ENCODE measurements around the gene ATRNL1. TPM values are rescaled to one million over a fixed set of nuclear protein-coding genes. Genes with fewer than 3 reads are reported as not detected.
"Not testable (repeated sequence)": the region's sequence is repeated elsewhere in the genome, so short reads cannot be mapped to it uniquely, and the experiment has no call there.

The ATRNL1 gene
- total RNA-seq, 1 donor from 2014 or later: 1.6 TPM

DNA sequence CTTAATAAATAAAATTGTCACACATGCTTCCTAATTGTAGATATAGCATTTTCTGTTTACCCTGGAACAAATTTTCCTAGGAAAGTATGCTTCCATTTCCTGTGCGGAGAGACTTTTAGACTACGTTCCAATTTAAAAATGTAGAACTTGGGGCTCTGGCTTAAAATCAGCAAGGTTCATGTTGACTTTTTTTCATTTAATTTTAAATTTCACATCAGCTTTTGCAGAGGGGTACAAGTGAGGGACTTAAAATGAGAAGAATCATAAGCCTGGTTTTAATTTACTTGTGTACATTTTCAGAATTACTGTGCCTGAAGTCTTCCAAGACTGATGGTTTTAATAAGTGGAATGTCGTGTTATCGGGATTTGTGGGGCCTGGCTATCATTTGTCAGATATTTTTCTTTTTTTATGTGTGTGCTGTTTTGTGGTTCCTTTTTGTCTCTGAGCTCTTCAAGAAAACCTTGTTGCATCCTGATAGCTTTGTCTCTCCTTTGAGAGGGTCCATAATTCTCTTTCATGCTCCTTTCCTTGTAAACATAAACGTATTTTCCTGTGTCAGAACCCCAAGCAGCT, 8.8 kb upstream of the ATRNL1 start:
- ATAC-seq: no peak
- intact Hi-C loops (cut with micrococcal nuclease): no loop called here
- DNase-seq: no peak

DNA sequence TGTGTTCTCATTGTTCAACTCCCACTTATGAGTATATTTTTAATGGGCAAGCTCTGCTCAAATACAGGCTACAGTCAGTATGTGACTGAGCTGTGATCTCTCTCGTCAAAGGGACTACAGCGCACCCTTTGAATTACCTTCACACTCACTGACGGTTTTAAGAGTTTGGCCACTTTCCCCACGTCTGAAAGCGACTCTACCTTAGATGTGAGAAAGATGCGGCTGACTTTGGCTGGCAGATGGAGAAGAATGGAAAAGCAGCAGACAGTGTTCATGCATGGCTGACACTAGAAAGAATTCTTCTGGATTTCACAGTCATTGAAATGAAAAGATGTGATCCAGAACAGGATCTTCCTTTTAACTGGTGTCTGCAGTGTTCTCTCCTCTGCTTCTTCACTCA, 2.0 kb upstream of the ATRNL1 start:
- DNase-seq: no peak
- ATAC-seq: no peak
- intact Hi-C loops (cut with micrococcal nuclease): no loop called here

DNA sequence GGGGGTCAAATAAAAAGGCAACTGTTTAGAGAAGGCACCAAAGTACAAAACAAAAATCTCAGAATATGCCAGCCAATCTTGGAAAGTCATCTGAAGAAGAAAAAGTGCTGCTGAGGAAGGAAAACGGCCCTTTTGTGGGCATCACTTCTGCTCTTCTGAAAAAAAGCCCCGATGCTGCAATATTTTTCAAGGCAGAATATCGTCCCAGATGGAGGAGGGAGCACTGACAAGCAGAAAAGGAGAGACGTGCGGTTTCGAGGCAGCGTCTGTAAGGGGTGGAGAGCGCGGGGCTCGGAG, 959 bp upstream of the ATRNL1 start:
- intact Hi-C loops (cut with micrococcal nuclease): no loop called here
- peak; percentile 17 for ATAC-seq
- DNase-seq: no peak

DNA sequence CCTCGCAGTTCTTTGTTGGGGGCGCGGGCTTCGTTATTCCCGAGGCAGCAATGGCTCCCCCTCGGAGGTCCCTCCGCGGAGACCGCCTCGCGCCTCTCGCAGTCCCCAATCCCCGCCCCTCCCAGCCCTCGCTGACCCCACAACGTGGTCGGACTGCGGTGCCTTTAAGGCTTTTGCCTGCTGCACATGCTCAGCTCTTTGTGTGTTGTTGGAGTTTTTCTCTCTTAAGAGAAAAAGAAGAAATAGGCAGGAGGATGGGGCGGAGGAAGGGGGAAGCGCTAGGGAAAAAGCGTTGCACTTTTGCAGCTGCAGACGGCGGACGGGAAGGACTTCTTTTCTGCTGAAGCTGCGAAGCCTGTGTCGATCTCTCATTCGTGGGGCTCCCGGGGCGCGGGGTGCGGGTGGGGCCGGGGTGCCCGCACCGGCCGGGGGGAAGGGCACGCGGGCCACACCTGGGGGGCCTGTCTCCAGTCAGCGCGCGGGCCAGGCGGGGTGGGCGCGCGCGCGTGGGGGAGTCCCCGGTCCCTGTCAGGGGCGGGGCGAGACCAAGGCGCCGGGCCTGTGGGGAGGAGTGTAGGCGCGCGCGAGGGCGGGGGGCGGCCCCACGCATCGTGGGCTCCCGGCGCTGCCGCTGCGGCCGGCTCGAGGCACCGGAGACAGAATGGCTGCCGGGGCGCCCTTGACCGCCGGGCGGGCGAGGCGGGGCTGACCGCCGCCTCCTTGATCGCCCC, 445 bp upstream of the ATRNL1 start:
- peak; percentile 88 for ATAC-seq
- intact Hi-C loops (cut with micrococcal nuclease): no loop called here
- peak; percentile 60 for DNase-seq

DNA sequence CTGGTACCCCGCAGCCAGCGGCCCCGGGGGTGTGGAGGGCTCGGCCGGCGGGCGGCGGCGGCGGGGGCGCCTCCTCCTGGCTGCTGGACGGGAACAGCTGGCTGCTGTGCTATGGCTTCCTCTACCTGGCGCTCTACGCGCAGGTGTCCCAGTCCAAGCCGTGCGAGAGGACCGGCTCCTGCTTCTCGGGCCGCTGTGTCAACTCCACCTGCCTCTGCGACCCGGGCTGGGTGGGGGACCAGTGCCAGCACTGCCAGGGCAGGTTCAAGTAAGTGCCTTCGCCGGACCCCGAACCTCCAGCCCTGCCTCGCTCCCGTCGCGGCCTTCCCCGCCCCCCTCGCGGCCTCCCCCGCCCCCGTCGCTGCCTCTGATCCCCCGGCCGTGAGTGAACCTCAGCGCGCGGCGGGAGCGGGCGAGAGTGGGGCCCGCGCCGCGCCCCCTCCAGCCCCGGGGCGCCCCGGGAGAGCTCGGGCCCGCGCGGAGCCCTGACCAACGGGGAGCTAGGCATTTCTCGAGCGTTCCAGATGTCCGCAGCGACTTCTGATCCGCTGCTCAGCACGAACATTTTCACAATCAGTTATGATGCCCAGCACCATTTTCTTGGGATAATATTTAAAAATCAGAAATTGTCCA, 727 bp downstream of the ATRNL1 start:
- intact Hi-C loops (cut with micrococcal nuclease): no loop called here
- DNase-seq (peak; percentile 26), ATAC-seq (peak; percentile 68)

DNA sequence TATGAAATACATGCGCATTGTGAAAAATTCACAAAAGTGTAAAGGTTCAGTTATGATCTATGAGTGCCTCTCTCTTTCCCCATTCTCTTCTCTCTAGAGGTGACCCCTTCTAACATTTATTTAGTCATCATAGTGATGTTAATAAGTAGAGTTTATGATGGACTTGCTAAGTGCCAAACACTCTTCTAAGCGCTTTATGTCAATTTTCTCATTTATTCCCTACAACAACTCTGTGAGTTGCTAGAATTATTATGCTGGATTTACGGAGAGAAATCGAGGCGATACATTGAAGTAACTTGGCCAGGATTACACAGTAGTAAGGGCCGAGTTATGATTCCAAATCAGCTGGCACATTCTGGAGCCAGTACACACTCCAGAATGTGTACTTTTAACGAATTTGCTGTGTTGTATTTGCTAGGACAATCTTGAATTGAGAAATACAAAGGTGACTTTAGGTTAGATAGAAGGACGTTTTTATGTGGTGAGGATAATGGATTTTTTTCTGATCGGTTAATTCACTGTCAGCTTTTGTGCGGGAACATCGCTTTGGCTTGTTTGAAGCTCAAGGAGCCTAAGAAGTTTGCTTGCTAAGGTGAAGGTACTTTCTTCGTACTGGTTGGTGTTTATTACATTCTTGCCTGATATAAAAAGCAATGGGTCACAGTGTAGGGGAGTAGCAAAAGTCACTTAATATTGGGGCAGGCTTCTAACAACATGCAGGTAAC, 1.4 kb downstream of the ATRNL1 start:
- ATAC-seq (no peak), DNase-seq (no peak)
- intact Hi-C loops (cut with micrococcal nuclease): no loop called here

DNA sequence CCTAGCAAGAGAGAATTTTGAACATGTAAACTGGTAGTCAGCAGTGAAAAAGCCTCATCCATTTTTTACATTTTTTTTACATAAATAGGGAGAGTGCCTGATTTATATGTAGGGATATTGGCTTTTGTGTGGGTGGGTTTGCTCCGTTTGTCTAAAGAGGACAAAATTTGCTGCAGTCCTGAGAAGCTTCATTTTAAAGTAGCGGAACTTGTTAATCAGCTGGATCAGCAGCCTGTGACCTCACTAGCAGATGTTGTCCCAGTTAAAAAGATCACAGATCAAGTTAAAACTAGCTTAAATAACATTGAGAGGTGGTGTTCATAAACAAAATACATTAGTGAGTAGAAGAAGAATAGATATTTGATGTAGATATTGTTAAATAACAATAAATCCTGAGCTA, 2.6 kb downstream of the ATRNL1 start:
- intact Hi-C loops (cut with micrococcal nuclease): no loop called here
- ATAC-seq: no peak
- no peak for DNase-seq

DNA sequence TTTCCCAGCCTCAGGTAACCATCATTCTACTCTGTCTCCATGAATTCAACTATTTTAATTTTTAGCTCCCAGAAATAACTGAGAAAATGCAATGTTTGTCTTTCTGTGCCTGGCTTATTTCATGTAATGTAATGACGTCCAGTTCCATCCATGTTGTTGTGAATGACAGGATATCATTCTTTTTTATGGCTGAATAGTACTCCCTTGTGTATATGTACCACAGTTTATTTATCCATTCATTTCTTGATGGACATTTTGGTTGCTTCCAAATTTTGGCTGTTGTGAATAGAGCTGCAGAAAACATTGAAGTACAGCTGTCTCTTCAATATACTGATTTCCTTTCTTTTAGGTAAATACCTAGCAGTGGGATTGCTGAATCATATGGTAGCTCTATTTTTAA, 10.5 kb downstream of the ATRNL1 start:
- ATAC-seq (no peak), DNase-seq (no peak)
- intact Hi-C loops (cut with micrococcal nuclease): no loop called here

DNA sequence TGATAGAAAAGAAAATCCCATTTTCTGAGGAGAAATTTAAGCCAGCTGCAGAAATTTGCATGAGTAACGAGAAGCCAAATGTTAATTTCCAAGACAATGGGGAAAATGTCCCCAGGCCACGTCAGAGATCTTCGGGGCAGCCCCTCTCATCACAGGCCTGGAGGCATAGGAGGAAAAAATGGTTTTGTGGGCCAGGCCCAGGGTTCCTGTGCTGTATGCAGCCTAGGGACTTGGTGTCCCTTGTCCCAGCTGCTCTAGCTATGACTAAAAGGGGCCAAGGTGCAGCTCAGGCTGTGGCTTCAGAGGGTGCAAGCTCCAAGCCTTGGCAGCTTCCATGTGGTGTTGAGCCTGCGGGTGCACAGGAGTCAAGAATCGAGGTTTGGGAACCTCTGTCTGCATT, 12.2 kb downstream of the ATRNL1 start:
- intact Hi-C loops (cut with micrococcal nuclease); ATAC-seq: not testable (repeated sequence)

DNA sequence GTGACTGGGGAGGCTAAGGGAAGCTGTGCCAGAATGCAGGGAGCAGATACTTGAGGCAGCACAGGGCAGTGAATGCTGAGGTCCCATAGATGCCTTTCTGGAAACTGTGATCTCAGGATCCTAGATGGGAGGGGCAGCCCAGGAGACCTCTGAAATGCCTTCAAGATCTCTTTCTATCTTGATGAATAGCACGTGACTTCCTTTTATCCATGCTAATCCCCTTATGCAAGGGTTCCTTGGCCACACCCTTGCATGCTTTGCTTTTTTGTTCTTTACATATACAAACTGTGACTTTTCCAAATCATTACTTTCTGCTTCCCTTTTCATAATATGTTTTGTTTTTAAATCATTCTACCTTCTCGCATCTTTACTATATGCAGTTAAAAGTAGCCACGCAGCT, 14.7 kb downstream of the ATRNL1 start:
- intact Hi-C loops (cut with micrococcal nuclease): no loop called here

More for the DNA sequence above, 12.2 kb downstream of the ATRNL1 start:
- DNase-seq: not testable (repeated sequence)

DNA sequence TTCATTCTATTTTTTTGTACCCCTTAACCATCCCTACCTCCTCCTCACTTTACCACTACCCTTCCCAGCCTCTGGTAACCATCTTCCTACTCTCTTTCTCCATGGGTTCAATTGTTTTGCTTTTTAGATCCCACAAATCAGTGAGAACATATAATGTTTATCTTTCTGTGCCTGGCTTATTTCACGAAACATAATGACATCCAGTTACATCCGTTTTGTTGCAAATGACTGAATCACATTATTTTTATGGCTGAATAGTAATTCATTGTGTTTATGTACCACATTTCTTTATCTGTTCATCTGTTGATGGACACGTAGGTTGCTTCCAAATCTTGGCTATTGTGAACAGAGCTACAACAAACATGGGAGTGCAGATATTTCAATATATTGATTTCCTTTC, 24.1 kb downstream of the ATRNL1 start:
- no peak for ATAC-seq
- DNase-seq: no peak
- intact Hi-C loops (cut with micrococcal nuclease): no loop called here

More for the DNA sequence above, 14.7 kb downstream of the ATRNL1 start:
- DNase-seq (no peak), ATAC-seq (no peak)

DNA sequence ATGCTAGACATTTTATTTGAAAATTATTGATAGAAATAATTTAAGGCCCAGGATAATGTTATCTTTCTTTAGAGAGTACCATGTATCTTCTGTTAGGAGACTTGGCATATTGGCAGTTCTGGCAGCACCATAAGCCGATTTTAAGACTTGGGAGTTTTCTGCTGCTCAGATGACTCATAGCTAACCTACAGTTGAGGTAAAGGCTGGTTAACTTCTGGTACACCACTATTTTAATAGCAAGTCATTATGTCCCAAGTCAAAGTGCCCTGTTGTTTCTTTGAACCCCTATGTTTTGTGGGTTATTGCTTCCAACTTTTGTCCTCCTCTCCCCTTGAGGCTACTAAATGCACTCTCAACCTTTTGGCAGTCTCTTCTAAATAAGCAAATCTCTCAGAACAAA, 25.2 kb downstream of the ATRNL1 start:
- DNase-seq: no peak
- intact Hi-C loops (cut with micrococcal nuclease): no loop called here
- ATAC-seq: no peak

DNA sequence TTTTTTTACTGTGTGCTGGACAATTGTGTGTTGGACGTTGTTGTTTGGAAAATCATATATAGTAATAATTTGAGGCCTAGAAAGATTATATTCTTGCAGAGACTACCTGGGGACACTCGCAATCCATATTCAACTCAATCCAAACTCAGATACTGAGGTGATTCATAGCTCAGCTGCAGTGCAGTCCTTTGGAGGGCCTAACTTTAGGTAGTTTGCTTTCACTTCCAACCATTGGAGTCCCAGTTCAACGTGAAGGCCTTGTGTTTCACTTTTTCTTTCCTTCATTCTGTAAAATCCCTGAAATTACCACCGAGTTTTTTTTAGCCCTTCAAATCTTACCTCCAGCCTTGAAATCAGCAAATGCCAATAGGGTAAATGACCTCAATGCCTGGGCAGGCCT, 32.3 kb downstream of the ATRNL1 start:
- DNase-seq (no peak), ATAC-seq (no peak)
- intact Hi-C loops (cut with micrococcal nuclease): no loop called here

DNA sequence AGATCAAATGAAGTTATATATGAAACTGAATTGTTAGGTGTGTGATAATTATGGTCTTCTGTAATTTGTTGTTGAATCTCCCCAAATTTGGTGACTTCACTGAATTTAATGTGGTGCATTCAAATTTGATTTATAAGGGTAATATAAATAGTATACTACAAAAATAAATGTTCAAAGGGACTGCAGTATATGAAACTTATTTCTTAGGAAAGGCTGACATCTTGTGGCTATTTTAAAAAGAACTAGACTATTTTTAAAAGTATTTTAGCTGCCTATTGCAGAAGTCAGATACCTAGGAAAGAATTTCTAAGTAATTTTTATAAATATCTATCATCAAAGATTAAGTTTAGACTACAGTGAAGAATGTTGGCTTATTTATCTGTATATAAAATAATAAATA, 36.6 kb downstream of the ATRNL1 start:
- no peak for ATAC-seq
- no peak for DNase-seq
- intact Hi-C loops (cut with micrococcal nuclease): loop anchor here (2.0 kb wide), 1 partner anchor 253 kb away; no protein-coding TSS in a partner anchor

DNA sequence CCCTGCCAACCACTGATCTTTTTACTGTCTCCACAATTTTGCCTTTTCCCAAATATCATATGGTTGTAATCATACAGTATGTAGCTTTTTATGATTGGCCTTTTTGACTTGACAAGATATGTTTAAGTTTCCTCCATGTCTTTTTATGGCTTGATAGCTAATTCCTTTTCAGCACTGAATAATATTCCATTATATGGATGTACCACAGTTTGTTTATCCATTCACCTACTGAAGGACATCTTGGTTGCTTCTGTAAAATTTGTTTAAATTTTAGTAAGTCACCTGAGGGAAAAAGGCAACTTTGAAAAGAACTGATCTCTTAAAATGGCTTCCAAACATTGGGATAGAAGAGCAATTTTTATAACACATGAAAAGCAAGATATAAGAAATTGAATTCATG, 43.5 kb downstream of the ATRNL1 start:
- DNase-seq (no peak), ATAC-seq (no peak)
- intact Hi-C loops (cut with micrococcal nuclease): no loop called here

DNA sequence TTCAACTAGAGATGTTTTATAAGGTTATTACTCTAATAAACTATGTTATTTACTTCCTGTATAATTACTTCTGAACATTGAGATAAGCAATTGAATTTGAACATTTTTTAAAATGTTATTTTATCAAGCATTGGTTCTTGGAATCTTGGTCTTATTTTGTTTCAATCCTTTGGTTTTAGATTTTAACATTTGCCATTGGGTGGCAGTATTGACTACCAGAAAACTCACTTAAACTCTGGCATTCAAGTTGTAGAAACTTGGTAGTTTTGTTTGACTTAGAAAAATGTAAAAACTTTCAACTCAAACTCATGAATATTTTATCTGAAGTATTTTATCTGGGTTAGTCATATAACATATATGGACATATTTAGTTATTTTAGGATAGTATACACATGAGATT, 48.1 kb downstream of the ATRNL1 start:
- DNase-seq (no peak), ATAC-seq (no peak)
- intact Hi-C loops (cut with micrococcal nuclease): no loop called here

DNA sequence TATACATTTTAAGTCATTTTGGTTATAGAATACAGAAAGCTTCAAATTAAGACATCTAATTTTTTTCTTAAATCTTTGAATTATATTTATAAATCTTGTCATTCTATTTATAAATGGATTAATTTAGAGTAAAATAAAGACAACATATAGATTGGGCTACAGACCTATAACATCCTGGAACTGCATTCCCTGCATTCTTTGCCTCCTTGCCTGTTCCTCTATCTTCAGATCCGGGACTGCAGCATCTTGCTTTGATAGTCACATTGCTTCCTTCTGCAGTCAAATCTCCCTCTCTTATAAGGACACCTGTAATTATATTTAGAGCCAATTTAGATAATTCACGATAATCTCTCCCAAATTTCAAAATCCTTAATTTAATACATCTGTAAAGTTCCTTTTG, 64.2 kb downstream of the ATRNL1 start:
- no peak for DNase-seq
- ATAC-seq: no peak
- intact Hi-C loops (cut with micrococcal nuclease): no loop called here

DNA sequence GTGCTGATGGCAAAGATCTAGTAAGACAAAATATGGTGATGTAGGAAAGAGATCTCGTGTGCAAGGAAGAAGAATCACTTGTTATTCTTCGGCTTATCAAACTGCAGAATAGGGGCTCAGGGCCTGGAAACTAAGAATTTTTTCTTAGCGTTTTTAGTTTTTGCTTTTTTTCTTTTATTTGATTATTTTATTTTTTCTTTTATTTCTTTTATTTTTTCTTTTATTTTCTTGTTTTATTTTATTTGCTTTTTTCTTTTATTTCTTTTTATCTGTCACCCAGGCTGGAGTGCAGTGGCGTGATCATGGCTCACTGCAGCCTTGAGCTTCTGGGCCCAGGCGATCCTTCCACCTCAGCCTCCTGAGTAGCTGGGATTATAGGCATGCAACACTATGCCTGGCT, 70.0 kb downstream of the ATRNL1 start:
- no peak for ATAC-seq
- DNase-seq: no peak
- intact Hi-C loops (cut with micrococcal nuclease): no loop called here

DNA sequence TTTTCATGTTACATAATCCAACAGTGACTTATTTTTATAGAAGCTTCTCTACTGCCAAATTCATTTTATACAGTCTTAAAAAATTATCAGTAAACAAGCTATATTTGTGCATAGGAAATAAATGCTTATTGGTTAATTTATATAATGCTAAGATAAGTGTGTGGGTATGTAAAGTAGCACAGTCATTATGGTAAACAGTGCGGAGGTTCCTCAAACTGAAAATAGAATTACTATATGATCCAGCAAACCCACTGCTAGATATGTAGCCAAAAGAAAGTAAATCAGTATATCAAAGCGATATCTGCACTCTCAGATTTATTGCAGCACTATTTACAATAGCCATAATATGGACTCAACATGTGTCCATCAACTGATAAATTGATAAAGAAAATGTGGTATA, 71.1 kb downstream of the ATRNL1 start:
- intact Hi-C loops (cut with micrococcal nuclease): no loop called here
- no peak for DNase-seq
- no peak for ATAC-seq

DNA sequence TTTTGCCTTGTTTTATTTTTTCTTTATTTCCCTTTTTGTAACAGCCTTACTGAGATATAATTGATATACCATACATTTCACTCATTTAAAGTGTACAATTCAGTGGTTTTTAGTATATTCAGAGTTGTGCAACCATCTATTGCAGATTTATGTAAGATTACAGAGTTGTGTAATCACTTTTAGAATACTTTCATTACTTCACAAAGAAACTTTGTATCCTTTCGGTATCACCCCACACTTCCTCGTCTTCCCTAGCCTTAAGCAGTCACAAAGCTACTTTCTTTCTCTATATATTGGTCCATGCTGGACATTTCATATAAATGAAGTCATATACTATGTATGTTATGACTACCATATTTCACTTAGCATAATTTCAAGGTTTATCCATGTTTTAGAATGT, 74.6 kb downstream of the ATRNL1 start:
- DNase-seq: no peak
- intact Hi-C loops (cut with micrococcal nuclease): no loop called here
- no peak for ATAC-seq

All from left ventricle myocardium superior (tissue), 1 donor.